Stimulated activated CD4-positive, alpha-beta T cell treated with anti-CD3 and anti-CD28 coated beads, TNF-alpha, amount 100 ng/mL, for 4 hours (primary cell): Measurements from ENCODE around the gene ANGPTL1.
"Not testable (repeated sequence)": the region's sequence is repeated elsewhere in the genome, so short reads cannot be mapped to it uniquely, and the experiment has no call there.

Source experiments
- DNase-seq, 3 experiments: peaks; one replicate each; pipeline ENCODE4 v3.0.0-alpha.2; 2020; ENCODE audit warnings: low read depth in 3 of 3

ANGPTL1 gene

GRCh38 chr1:178867670-178868069, 3.2 kb downstream of the ANGPTL1 start:
- DNase-seq = no peak

GRCh38 chr1:178864326-178864725, 6.6 kb downstream of the ANGPTL1 start:
- no peak for DNase-seq

GRCh38 chr1:178862864-178863263, 8.0 kb downstream of the ANGPTL1 start:
- no peak for DNase-seq

- no peak for DNase-seq
These were observed 8.5 kb downstream of the ANGPTL1 start for GRCh38 chr1:178862416-178862815.

GRCh38 chr1:178857126-178857525, 13.8 kb downstream of the ANGPTL1 start:
- no peak for DNase-seq

GRCh38 chr1:178849918-178850317, 21.0 kb downstream of the ANGPTL1 start:
- no peak for DNase-seq

GRCh38 chr1:178847919-178848318, 23.0 kb downstream of the ANGPTL1 start:
- DNase-seq = not testable (repeated sequence)

GRCh38 chr1:178847396-178847849, 23.5 kb downstream of the ANGPTL1 start:
- no peak for DNase-seq

- DNase-seq = no peak
These were observed 24.6 kb downstream of the ANGPTL1 start for GRCh38 chr1:178846306-178846705.

GRCh38 chr1:178844436-178844835, 26.4 kb downstream of the ANGPTL1 start:
- DNase-seq = no peak

GRCh38 chr1:178825167-178825566, 45.7 kb downstream of the ANGPTL1 start:
- DNase-seq = no peak

- no peak for DNase-seq
These were observed 49.6 kb downstream of the ANGPTL1 start for GRCh38 chr1:178821134-178821866.

GRCh38 chr1:178819123-178819522, 51.8 kb downstream of the ANGPTL1 start:
- no peak for DNase-seq

- DNase-seq = no peak
These were observed 52.5 kb downstream of the ANGPTL1 start for GRCh38 chr1:178818416-178818815.

GRCh38 chr1:178810585-178810984, 60.3 kb downstream of the ANGPTL1 start:
- DNase-seq = no peak

GRCh38 chr1:178808529-178808928, 62.3 kb downstream of the ANGPTL1 start:
- DNase-seq = no peak

- no peak for DNase-seq
These were observed 64.1 kb downstream of the ANGPTL1 start for GRCh38 chr1:178806665-178807300.

- DNase-seq = no peak
These were observed 68.0 kb downstream of the ANGPTL1 start for GRCh38 chr1:178802873-178803272.
